Ureter (tissue), 1 donor: ENCODE results near the gene CCNL2. TPM values are rescaled to one million over a fixed set of nuclear protein-coding genes. Genes with fewer than 3 reads are reported as not detected.
A peak's percentile ranks its signal among the peaks of the same experiment; 100 is the strongest.
"Not testable (repeated sequence)": the region's sequence is repeated elsewhere in the genome, so short reads cannot be mapped to it uniquely, and the experiment has no call there.

Experiments used
- DNase-seq: peaks from one replicate; pipeline ENCODE4 v3.0.0-alpha.2; 2020; ENCODE audit warnings: low spot score
- total RNA-seq: library from RNA; stranded (reverse); gene quantifications from one replicate; pipeline ENCODE4 v1.2.4, GENCODE V29; 2023
- donor health status: DM: yes; HTN: yes; CAD: no.

The CCNL2 gene
- total RNA-seq, 1 donor from 2014 or later, result 259 TPM

DNA sequence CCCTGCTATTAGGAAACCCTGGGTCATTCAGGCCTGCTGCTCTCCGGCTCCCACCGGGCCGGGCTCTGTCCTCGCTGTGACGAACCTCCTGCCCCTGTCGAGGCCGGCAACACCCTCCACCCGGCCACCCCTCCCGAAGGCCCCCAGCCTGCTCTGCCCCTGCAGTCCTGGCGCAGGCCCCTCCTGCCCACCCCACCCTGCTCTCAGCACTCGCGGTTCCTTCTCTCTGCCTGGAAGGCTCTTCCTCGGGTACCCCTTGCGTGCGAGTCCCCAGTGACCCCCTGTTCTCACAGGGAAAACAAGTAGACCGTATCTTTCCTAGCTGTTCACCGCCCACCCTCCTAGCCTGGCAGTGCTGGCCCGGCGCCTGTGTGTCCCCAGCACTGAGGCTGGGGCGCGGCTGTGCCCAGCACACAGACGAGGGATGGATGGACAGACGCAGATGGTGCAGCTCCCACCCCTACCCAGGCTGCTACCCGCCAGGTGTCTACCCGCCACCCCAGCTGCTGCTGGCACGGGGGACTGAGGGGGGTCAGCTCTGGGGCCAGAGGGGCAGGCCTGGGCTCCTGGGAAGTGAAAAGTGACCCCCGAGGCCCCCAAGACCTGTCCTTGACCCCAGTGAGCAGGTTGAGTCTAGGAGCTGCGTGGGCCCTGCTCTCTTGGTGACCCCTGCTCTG lies 33.3 kb upstream of the CCNL2 start:
- no peak for DNase-seq

DNA sequence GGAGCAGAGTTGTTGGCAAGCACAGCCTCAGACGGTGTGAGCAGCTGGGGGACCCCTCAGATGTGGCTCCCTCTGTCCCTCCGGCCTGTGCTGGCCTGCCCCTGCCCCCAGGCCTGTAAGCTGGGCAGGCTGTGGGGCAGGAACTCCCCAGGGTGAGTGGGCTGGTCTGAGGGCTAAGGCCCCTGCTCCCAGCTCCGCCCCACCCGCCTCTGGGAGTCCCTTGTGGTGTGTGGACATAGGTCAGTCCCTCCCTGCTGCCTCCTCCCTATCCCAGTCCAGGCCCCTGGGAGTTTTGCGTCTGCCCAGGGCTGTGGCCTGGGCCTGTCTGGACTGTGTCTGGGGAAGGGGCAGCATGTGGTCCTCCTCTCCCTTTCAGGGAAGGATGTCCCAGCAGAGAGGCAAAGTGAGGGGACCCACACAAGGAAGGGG lies 32.7 kb upstream of the CCNL2 start:
- no peak for DNase-seq

DNA sequence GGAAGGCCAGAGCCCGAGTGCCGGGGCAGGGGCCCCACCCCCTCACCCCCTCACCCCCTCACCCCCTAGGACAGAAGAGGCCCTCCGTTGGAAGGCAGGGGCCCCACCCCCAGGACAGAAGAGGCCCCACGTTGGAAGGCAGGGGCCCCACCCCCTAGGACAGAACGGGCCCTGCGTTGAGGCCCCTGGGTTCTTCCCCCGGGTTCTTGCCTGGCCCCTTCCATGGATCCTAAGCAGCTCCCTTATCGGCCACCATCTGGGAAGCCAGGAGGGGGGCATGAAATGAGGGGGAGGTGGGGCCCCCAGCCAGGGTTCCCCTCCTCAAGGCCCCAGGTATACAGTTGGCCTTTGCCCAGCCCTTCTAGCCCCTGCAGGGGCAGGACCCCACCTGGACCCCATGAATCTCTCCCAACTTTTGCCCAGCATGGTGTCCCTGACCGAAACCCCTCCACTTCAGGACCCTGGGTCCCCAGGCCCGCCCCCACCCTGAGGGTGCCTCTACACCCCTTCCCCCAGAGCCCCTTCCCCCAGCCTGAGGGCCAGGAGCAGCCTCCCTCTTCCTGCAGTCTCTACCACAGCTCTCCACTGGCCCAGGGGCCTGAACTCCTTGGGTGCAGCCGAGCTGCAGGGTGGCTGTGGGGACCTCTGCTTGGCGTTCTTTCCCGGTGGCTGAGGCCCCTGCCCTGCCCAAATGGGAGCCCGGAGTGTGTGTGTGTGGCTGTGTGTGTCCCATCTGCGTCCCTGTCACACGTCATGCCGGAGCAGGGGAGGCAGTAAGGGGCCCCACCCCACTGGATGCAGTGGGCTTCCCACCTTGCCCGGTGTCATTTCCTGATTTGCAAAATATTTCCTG lies 32.1 kb upstream of the CCNL2 start:
- no peak for DNase-seq

DNA sequence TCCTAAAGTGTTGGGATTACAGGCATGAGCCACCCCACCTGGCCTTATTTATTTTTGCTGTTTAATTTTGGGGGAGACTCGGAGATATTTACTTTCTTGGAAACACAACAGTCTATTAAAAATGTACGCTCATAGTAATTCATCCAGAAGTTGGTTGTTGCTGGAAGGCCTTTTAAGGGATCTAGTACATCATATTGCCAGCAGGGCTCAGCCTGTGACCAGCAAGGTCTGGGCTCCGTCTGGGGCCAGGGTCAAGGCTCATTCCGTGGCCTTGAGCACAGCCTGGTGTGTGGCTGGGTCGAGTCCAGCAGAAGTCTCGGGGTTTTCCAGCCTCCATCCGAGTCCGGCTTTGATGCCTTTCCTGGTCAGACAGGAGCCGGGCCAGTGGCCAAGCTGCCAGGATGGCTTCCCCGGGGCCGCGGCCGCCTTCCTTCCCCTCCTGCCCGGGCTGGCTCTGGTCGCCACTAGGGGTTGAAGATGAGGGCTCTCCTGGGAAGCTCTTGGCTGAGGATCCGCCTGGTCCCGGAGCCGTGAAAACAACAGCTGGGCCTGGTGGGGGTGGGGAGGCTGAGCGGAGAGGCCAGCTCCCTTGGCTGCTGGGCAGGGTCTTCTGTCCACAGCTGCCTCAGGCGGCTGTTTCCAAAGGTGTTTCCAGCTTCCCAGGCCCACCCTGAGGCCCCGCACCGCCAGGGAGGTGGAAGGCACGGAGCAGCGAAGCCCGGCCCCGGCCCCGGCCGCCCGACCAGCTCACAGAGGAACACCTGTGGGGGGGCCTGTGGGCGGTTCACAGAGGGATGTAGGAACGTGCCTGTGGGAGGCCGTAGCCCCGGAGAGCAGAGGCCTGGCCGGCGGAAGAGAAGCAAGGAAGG lies 31.2 kb upstream of the CCNL2 start:
- DNase-seq, result no peak

DNA sequence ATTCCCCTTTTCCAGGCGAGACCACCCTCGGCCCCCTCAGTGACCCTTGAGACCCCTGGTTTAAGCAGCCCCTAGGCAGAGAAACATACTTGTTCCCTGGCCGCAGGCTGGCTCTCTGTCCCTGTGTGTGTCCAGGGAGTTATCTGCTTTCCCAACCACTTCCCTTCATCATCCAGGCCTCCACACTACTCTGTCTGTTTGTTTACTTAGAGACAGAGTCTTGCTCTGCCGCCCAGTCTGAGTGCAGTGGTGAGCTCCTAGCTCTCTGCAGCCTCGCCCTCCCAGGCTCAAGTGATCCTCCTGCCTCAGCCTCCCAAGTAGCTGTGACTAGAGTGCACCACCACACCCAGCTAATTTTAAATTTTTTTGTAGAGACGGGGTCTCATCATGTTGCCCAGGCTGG lies 30.5 kb upstream of the CCNL2 start:
- DNase-seq, result no peak

GRCh38 chr1:1428967-1429366 lies 29.8 kb upstream of the CCNL2 start:
- not testable (repeated sequence) for DNase-seq

DNA sequence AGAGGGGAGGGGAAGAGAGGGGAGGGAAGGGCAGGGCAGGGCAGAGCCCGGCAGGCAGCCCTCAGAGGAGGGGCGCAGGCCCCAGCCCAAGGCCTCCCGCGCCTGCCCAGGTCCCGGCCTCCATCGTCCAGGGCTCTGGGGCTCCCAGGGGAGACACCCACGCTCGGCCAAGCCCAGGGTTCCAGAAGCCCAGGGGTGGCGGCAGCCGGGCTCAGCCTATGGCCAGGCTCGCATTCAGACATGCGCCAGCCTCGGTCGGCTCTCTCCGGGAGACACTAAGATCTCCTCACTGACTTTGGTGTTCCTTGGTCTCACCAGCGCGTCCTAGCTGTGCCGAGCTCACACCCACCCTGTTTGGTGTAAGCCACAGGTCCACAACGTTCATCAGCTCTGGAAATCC lies 29.0 kb upstream of the CCNL2 start:
- DNase-seq, result no peak

- no peak for DNase-seq
Measured at GRCh38 chr1:1427820-1428148, 28.6 kb upstream of the CCNL2 start.

- no peak for DNase-seq
Measured at GRCh38 chr1:1427106-1427819, 28.1 kb upstream of the CCNL2 start.

GRCh38 chr1:1426496-1427105 lies 27.5 kb upstream of the CCNL2 start:
- DNase-seq, result no peak

- DNase-seq, result no peak
Measured at GRCh38 chr1:1425753-1426495, 26.8 kb upstream of the CCNL2 start.

DNA sequence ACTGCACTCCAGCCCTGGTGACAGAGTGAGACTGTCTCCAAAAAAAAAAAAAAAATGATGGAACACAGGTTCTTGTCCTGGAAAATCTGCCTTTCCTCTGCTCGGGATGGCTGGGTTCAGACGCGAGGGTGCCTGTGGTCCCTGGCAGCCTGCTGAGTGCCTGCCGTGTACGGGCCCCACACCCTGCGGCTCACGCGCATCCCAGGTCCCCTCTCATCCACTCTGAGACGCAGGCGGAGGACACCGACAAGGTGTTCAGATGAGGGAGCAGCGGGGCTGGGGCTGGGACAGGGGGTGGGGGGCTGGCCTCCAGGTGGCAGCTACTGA lies 26.3 kb upstream of the CCNL2 start:
- no peak for DNase-seq

GRCh38 chr1:1424707-1425106 lies 25.6 kb upstream of the CCNL2 start:
- DNase-seq, result no peak

GRCh38 chr1:1423245-1423597 lies 24.1 kb upstream of the CCNL2 start:
- no peak for DNase-seq

DNA sequence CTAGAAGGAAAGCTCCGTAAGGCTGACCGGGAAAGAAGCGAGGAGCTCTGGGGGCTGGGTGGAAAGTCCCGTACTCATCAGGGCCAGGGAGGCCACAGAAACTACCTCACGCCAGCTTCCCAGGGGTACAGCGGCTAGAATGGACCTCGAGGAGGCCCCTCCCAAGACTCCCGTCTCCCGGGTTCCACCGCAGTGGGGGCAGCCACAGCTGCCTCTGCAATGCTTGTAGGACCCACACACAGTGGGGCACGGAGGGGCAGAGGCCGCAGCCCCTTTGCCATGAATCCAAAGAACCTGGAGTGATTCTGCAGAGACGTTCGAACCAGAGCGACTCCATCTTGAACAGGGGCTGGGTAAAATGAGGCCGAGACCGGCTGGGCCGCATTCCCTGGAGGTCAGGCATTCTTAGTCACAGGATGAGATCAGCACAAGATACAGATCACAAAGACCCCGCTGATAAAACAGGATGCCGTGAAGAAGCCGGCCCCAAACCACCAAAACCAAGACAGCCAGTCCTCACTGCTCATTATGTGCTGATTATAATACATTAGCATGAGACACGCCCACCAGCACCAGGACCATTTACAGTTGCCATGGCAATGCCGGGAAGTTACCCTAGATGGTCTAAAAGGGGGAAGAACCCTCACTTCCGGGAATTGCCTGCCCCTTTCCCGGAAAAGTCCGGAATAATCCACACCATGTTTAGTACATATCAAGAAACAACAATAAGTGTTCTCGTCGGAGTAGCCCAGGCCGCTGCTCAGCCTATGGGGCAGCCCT lies 23.5 kb upstream of the CCNL2 start:
- no peak for DNase-seq

DNA sequence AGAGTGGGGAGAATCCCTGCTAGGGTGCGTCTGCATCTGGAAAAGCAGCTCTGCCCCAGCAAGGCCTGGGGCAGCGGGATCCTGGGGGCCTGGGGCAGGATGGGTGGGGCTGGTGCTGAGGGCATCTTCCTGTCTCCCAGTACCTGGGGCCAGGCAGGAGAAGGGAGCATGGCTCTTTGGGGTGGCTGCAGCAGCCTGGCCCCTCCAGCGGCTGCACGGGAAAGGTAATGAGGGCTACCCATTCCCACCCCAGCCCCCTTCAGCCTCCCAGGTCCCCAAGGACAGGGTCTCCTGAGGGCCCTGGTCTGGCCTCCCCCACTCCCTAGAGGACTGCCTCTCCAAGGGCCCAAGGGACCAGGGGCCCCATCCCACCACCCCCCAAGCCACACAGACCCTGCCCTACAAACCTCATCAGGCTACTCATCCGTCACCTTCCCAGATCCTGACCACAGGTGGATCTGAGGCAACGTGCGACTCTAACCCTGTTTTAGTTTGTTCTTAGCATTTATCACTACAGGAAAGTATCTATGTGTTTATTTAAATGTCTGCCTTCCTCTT lies 22.9 kb upstream of the CCNL2 start:
- DNase-seq, result no peak

DNA sequence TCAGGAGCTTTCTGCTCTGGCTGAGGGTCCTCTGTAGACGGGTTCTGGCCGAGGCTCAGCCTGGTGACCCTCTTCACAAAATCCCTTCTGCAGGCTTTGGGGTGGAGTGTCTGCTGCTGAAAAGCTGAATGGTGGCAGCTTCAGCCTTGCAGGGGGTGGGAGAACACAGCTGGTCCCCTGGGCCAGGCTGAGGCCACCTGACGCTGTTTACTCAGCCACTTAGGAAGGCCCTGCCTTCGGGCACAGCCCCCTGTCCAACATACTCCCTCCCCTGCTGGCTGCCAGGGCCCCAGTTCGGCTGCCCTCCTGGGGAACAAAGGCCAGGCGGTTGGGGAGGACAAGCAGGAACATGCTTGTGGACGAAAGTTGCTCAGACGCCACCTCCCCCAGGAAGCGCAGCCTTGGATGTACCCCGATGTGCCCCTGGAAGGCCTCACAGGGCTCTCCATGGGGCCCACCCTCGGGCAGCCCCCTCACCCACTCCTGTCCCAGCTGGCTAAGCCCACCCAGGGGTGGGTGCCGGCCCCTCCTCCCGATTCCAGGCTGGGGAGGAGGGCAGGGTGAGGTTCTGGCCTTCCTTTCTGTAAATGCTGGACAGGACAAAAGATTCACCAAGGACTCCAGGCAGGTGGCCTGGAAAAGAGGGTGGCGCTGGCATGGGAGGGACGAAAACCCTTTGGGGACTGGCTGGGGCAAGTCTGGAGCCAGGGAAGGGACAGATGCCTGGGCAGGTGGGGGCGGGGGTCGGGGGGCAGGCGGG lies 22.2 kb upstream of the CCNL2 start, which contains the start of gene ANKRD65:
Gene ANKRD65 (minus strand): TSS at position 130 of the 760 bp plus-strand sequence. CDS start 271 bp downstream, outside the sequence.
- DNase-seq, result peak; percentile 81

GRCh38 chr1:1420654-1421141 lies 21.6 kb upstream of the CCNL2 start:
- no peak for DNase-seq
